Activated gamma-delta T cell (primary cell): Measurements from ENCODE around the gene RNF213.
"Not testable (repeated sequence)": the region's sequence is repeated elsewhere in the genome, so short reads cannot be mapped to it uniquely, and the experiment has no call there.

Experiments
- DNase-seq: peaks from one replicate; lab custom pipeline; 2025; lab: John Stamatoyannopoulos, UW

The RNF213 gene

GRCh38 chr17:80270836-80271235 is 10.2 kb downstream of the RNF213 start:
- no peak for DNase-seq

- no peak for DNase-seq
These were observed 11.7 kb downstream of the RNF213 start for GRCh38 chr17:80272366-80272765.

GRCh38 chr17:80274331-80274730 is 13.7 kb downstream of the RNF213 start:
- DNase-seq = no peak

- no peak for DNase-seq
These were observed 14.3 kb downstream of the RNF213 start for GRCh38 chr17:80274871-80275449.

GRCh38 chr17:80275857-80276256 is 15.2 kb downstream of the RNF213 start:
- not testable (repeated sequence) for DNase-seq

DNA sequence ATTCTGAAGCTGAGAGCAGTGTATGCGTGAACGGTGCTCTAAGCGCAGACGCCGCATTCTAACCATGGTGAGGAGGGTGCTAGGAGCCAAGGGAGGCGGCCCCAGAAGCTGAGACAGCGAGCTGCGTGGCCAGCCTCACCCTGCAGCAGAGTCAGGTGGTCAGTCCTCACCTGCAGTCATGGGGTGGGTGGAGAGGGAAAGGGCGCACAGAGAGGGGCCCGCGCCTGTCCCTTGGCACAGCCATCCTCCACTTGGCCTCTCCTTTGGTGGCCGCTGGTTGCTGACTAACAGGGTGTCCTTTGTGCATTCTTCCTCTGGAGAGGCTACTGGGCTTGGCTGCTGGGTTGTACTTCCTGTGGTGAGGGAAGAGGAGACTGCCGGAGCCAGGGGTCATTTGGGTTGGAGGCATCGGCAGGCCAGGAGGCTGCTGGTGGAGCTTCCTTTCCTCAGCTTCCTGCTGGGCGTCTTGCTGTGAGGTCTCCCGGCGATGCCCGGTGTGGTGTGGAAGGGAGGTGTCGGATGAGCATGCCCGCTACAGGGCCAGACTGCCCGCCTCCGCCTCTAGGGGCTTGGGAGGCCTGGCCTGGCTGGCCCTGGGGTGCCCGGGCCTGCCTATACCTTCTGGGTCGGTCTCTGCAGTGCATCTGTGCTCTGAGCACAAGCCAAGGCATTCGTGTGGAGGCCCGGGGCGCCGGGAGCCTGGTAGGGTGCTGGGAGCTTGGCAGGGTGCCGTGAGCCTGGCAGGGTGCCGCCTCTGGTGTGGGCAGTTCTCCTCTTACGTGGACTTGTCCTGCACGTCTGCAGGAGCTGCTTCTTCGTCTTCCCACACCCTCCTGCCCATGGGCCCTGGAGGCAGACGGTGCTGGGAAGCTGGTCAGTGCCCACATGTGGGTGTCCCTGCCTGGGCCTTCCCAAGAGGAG is 17.4 kb downstream of the RNF213 start:
- DNase-seq = no peak

DNA sequence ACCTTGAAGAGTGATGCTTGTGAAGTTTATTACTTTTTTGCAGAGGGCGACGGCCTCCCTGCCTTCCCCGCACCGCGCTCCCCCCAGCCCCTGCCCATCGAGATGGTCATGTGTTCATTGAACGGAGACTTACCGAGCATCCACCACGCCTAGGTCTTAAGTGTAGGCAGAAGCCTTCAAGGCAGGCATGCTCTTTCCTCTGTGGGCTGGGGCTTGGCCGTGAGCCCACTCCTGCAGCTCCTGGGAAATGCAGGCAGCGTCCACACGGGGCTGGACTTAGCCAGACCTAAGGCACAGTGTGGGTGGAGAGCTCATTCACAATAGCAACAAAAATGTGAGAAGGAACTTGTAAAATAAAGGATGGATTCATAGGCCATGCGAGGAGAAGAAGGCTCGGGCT is 19.2 kb downstream of the RNF213 start:
- no peak for DNase-seq

GRCh38 chr17:80281516-80281915 is 20.9 kb downstream of the RNF213 start:
- DNase-seq = no peak

- DNase-seq = no peak
These were observed 22.6 kb downstream of the RNF213 start for GRCh38 chr17:80283116-80283852.

GRCh38 chr17:80284631-80285030 is 24.0 kb downstream of the RNF213 start:
- DNase-seq = no peak

DNA sequence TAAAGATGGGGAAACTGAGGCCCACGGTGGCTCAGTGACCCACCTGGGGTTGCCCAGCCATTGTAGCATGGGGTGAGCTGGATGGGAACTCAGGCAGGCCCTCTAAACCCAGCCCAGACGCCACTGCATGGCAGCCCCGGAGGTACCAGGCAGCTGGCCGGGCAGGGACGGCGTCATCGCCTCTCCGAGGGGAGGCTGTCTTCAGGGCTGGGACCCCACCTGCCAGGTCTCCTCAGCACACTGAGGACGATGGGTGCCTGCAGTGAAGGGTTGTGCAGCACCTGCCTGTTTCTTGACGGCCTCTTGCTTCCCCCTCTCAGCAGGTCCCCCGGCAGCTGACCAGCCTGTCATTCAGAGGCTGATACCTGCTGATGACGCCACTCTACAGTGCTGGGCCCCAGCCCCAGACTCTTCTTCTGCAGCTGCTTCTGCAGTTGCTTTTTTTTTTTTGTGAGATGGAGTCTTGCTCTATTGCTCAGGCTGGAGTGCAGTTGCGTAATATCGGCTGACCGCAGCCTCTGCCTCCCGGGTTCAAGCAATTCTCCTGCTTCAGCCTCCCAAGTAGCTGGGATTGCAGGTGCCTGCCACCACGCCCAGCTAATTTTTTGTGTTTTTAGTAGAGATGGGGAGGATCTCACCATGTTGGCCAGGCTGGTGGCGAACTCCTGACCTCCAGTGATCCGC is 24.7 kb downstream of the RNF213 start:
- DNase-seq = no peak

- no peak for DNase-seq
These were observed 25.9 kb downstream of the RNF213 start for GRCh38 chr17:80286638-80286960.

GRCh38 chr17:80287038-80287437 is 26.4 kb downstream of the RNF213 start:
- DNase-seq = no peak

GRCh38 chr17:80287806-80288567 is 27.3 kb downstream of the RNF213 start:
- DNase-seq = no peak

- no peak for DNase-seq
These were observed 29.0 kb downstream of the RNF213 start for GRCh38 chr17:80289616-80290015.

- no peak for DNase-seq
These were observed 29.5 kb downstream of the RNF213 start for GRCh38 chr17:80290156-80290555.

DNA sequence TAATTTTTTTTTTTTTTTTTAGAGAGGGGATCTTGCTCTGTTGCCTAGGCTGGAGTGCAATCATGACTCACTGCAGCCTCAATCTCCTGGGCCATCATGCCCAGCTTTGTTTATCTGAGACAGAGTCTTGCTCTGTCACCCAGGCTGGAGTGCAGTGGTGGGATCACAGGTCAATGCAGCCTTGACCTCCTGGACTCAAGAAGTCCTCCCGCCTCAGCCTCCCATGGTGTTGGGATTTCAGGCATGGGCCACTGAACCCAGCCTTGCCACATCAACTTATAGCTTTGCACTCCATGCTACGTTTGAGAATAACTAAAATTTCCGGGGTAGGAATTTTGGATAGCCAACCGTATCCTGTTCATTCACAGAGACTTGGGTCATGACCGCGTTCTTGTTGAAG is 30.6 kb downstream of the RNF213 start:
- DNase-seq = no peak

DNA sequence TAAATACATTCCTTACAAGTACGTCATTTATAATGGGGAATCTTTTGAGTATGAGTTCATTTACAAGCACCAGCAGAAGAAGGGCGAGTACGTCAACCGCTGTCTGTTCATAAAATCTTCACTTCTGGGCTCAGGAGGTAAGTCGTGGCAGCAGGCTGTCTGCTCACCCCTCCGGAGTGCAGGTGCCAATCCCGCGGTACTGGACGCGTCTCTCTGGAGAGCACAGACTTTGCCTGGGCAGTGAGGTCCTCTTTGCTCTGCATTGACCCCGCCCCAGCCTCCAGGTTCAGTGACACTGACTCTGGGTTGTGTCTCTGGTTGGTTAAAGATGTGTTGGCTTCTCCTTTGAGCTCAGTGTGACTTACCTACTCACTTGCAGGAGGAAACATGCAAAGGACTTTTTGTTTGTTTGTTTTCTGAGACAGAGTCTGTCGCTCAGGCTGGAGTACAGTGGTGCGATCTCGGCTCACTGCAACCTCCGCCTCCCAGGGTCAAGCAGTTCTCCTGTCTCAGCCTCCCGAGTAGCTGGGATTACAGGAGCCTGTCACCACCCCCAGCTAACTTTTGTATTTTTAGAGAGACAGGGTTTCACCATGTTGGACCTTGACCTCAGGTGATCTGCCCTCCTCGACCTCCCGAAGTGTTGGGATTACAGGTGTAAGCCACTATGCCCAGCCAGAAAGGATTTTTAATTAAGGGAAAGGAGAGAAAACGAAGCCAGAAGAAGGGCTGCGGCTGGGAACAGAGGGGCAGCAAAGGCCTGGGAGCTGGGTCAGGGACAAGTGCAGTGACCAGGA is 31.2 kb downstream of the RNF213 start:
- DNase-seq = no peak

GRCh38 chr17:80292521-80292971 is 31.9 kb downstream of the RNF213 start:
- no peak for DNase-seq

GRCh38 chr17:80294210-80294609 is 33.6 kb downstream of the RNF213 start:
- no peak for DNase-seq

DNA sequence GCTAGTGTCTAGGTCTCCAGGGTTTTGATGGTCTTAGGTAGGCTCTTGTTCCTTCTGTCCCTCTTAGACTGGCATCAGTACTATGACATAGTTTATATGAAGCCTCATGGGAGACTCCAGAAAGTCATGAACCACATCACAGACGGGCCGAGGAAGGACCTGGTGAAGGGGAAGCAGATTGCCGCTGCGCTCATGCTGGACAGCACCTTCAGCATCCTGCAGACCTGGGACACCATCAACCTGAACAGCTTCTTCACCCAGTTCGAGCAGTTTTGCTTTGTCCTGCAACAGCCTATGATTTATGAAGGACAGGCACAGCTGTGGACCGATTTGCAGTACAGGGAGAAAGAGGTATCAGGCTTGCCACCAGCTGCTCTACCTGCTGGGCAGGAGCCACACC is 34.0 kb downstream of the RNF213 start:
- no peak for DNase-seq
